ENCODE measurements around the gene SRA1. TPM values are rescaled to one million over a fixed set of nuclear protein-coding genes. Genes with fewer than 3 reads are reported as not detected.

Gene SRA1
- total and polyA plus RNA-seq, 9 of the 15 experiments (the other 6 are each of a cell fraction or from before 2014, with no cell fraction given): 24.1 to 47.4 (median 41.3) TPM

DNA sequence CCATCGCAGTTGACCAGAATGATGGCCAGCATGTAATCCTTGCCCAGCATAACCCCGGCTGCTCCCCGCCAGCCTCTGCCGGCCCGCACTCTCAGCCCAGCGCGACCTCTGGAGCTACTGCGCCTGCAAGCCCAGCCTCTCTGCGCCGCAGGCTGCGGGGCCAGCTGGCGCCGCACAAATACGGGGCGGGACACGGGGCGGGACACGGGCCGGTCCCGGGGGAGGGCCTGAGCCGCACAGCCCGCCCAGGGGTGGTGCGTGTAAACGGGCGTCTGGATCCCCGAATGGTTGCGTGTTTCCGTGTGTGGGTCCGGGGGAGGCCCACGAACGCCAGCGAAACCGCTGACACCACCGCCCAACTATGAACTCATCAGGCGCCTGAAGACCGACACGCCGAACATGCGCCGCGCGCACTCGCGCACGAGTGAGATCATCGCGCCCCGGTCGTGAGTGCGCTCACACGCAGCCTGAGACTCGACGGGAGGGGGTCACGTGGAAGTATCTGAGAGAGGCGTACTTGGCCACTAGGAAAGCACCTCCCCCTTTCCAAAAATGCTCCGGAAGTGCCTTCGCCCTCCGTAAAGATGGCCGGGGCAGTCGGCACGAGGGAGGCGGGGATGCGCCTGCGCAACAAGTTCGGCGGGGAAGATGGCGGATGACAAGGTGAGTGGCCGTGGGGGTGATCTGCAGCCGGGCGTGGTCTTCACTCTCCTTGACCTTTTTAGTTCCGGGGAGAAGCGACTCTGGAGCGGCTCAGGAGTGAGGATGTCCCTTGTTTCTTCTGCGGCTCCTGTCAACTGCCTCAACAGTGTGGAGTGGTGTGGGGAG is 7.1 kb upstream of the SRA1 start, which contains the start of the genes APBB3 and SLC35A4 (continued):
- 0 out of 2 replicates have a peak, but pooled peaks have one; percentile 70 for TF ChIP-seq ZNF232 (CRISPR knock-in tag; IDR thresholded peaks at IDR 0.05)

GRCh38 chr5:140563596-140563995 is 6.3 kb upstream of the SRA1 start:
- DNase-seq (ENCODE audit: extremely low read depth in 1 of 4, low spot score in 3 of 4) (no peak), ATAC-seq (no peak), FAIRE-seq (peak; percentile 51)
- intact Hi-C loops (cut with micrococcal nuclease): no loop called here
- ChIA-PET CTCF (ENCODE audit: low intra/inter-chr PET ratio) (no interaction called here), POLR2A (interaction anchor here (0.7 to 6.8 kb wide), 9 partner anchors 9 to 84 kb away, joined by 3 to 46 read pairs (median 3); partner anchors contain the start of genes EIF4EBP3, IK and NDUFA2)
- in situ Hi-C loops (cut with MboI): loop anchor here (5.0 kb wide), 1 partner anchor 154 kb away; no protein-coding TSS in a partner anchor
- Histone ChIP-seq H3K9me3 (replicated peaks; ENCODE audit: control insufficient read depth, insufficient read depth, low read depth, low read length) (no peaks in the 10 kb centered on the region), H3K4me3 (peak overlapping the region; percentile 75), H3K36me3 (ENCODE audit: control insufficient read depth, insufficient read depth, low read length) (peaks cover 42% of the 10 kb centered on the region), H3K9ac (ENCODE audit: insufficient read depth in 1 of 2, low read depth in 2 of 2, low read length in 2 of 2) (peak overlapping the region; percentile 93 to 100), H3K4me1 (replicated peaks in 1 of 2; ENCODE audit: control insufficient read depth in 2 of 2, insufficient read depth in 2 of 2, low read length in 2 of 2) (peaks cover 26 to 42% of the 10 kb centered on the region in 2 experiments), H3K27me3 (ENCODE audit: control insufficient read depth in 2 of 2, insufficient read depth in 2 of 2, low read length in 2 of 2) (no peaks in the 10 kb centered on the region), H3K79me2 (ENCODE audit: control insufficient read depth, insufficient read depth, low read length) (peaks cover 36% of the 10 kb centered on the region), H3K9me1 (ENCODE audit: control insufficient read depth, insufficient read depth, low read length) (no peaks in the 10 kb centered on the region), H3K27ac (ENCODE audit: extremely low read depth, low read depth, low read length) (peak overlapping the region; percentile 98), H4K20me1 (replicated peaks; ENCODE audit: control insufficient read depth, insufficient read depth, low read length) (no peaks in the 10 kb centered on the region), H2AFZ (ENCODE audit: low read depth, low read length) (peak overlapping the region; percentile 94), H3K4me2 (ENCODE audit: insufficient read depth, low read length) (peak overlapping the region; percentile 99)
- 43% methylated on average over 8 of the region's 8 CpGs for WGBS (ENCODE audit: insufficient coverage, low coverage, missing lambda C conversion rate)
- TSS peak; percentile 75 for BruUV-seq (replicated peaks)
- TF ChIP-seq ZNF274 (IDR thresholded peaks at IDR 0.05; ENCODE audit: borderline replicate concordance, low read depth, low read length): no peak
- TF ChIP-seq KAT7 (CRISPR knock-in tag; IDR thresholded peaks at IDR 0.05; ENCODE audit: borderline replicate concordance): peak; percentile 4; the same call in 1 of the 2 replicates
- TF ChIP-seq CBFA2T3 (IDR thresholded peaks at IDR 0.05): no peak
- TF ChIP-seq SMARCA5 (IDR thresholded peaks at IDR 0.05): no peak
- no peak; the same call in 1 of the 2 replicates for TF ChIP-seq NFIC (IDR thresholded peaks at IDR 0.05)
- TF ChIP-seq, protein P1, sequence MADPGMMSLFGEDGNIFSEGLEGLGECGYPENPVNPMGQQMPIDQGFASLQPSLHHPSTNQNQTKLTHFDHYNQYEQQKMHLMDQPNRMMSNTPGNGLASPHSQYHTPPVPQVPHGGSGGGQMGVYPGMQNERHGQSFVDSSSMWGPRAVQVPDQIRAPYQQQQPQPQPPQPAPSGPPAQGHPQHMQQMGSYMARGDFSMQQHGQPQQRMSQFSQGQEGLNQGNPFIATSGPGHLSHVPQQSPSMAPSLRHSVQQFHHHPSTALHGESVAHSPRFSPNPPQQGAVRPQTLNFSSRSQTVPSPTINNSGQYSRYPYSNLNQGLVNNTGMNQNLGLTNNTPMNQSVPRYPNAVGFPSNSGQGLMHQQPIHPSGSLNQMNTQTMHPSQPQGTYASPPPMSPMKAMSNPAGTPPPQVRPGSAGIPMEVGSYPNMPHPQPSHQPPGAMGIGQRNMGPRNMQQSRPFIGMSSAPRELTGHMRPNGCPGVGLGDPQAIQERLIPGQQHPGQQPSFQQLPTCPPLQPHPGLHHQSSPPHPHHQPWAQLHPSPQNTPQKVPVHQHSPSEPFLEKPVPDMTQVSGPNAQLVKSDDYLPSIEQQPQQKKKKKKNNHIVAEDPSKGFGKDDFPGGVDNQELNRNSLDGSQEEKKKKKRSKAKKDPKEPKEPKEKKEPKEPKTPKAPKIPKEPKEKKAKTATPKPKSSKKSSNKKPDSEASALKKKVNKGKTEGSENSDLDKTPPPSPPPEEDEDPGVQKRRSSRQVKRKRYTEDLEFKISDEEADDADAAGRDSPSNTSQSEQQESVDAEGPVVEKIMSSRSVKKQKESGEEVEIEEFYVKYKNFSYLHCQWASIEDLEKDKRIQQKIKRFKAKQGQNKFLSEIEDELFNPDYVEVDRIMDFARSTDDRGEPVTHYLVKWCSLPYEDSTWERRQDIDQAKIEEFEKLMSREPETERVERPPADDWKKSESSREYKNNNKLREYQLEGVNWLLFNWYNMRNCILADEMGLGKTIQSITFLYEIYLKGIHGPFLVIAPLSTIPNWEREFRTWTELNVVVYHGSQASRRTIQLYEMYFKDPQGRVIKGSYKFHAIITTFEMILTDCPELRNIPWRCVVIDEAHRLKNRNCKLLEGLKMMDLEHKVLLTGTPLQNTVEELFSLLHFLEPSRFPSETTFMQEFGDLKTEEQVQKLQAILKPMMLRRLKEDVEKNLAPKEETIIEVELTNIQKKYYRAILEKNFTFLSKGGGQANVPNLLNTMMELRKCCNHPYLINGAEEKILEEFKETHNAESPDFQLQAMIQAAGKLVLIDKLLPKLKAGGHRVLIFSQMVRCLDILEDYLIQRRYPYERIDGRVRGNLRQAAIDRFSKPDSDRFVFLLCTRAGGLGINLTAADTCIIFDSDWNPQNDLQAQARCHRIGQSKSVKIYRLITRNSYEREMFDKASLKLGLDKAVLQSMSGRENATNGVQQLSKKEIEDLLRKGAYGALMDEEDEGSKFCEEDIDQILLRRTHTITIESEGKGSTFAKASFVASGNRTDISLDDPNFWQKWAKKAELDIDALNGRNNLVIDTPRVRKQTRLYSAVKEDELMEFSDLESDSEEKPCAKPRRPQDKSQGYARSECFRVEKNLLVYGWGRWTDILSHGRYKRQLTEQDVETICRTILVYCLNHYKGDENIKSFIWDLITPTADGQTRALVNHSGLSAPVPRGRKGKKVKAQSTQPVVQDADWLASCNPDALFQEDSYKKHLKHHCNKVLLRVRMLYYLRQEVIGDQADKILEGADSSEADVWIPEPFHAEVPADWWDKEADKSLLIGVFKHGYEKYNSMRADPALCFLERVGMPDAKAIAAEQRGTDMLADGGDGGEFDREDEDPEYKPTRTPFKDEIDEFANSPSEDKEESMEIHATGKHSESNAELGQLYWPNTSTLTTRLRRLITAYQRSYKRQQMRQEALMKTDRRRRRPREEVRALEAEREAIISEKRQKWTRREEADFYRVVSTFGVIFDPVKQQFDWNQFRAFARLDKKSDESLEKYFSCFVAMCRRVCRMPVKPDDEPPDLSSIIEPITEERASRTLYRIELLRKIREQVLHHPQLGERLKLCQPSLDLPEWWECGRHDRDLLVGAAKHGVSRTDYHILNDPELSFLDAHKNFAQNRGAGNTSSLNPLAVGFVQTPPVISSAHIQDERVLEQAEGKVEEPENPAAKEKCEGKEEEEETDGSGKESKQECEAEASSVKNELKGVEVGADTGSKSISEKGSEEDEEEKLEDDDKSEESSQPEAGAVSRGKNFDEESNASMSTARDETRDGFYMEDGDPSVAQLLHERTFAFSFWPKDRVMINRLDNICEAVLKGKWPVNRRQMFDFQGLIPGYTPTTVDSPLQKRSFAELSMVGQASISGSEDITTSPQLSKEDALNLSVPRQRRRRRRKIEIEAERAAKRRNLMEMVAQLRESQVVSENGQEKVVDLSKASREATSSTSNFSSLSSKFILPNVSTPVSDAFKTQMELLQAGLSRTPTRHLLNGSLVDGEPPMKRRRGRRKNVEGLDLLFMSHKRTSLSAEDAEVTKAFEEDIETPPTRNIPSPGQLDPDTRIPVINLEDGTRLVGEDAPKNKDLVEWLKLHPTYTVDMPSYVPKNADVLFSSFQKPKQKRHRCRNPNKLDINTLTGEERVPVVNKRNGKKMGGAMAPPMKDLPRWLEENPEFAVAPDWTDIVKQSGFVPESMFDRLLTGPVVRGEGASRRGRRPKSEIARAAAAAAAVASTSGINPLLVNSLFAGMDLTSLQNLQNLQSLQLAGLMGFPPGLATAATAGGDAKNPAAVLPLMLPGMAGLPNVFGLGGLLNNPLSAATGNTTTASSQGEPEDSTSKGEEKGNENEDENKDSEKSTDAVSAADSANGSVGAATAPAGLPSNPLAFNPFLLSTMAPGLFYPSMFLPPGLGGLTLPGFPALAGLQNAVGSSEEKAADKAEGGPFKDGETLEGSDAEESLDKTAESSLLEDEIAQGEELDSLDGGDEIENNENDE (IDR thresholded peaks at IDR 0.05; ENCODE audit: low read depth, low read length): no peak
